Kidney (tissue), 14 donors: ENCODE measurements around the gene IL17RE. TPM values are rescaled to one million over a fixed set of nuclear protein-coding genes. Genes with fewer than 3 reads are reported as not detected.
A peak's percentile ranks its signal among the peaks of the same experiment; 100 is the strongest.

ENCODE experiments used
- DNase-seq, 5 donors: peaks; one replicate each; pipeline ENCODE4 v3.0.0-alpha.2; 2013 to 2020
- FAIRE-seq: peaks from 2 replicates; lab custom pipeline; 2012; peaks lifted over from hg19 to GRCh38; lab: Jason Lieb, UNC
- H3K27ac ChIP-seq, 2 donors: one replicate each; pipeline ENCODE4 v1.7.0; 2013; ENCODE audit warnings: low read depth in 2 of 2, low read length in 2 of 2, inconsistent platforms in 1 of 2
- H3K27me3 ChIP-seq: one replicate; pipeline ENCODE4 v1.7.1; 2013; ENCODE audit warnings: low read length, inconsistent platforms; ENCODE audit not compliant: control insufficient read depth, insufficient read depth
- H3K36me3 ChIP-seq, 3 donors: one replicate each; pipeline versions ENCODE4 v1.7.0 to v1.7.1; 2013; ENCODE audit warnings: low read length in 3 of 3, control low read depth in 1 of 3, inconsistent platforms in 1 of 3; ENCODE audit not compliant: insufficient read depth in 3 of 3, control insufficient read depth in 2 of 3
- H3K4me1 ChIP-seq, 3 donors: one replicate each; pipeline versions ENCODE4 v1.7.0 to v1.7.1; 2013; ENCODE audit warnings: low read length in 3 of 3, inconsistent platforms in 1 of 3, low read depth in 1 of 3; ENCODE audit not compliant: control insufficient read depth in 2 of 3, insufficient read depth in 2 of 3
- H3K4me3 ChIP-seq, 3 donors: one replicate each; pipeline versions ENCODE4 v1.7.0 to v1.8.1; 2013; ENCODE audit warnings: low read length in 3 of 3, control low read depth in 1 of 3, inconsistent platforms in 1 of 3
- H3K9ac ChIP-seq, 3 donors: one replicate each; pipeline versions ENCODE4 v1.7.0 to v1.7.1; 2013; ENCODE audit warnings: low read length in 3 of 3, control low read depth in 1 of 3, inconsistent platforms in 1 of 3
- H3K9me3 ChIP-seq, 3 donors: one replicate each; pipeline versions ENCODE4 v1.7.0 to v1.7.1; 2013; ENCODE audit warnings: low read length in 3 of 3, control low read depth in 1 of 3, inconsistent platforms in 1 of 3; ENCODE audit not compliant: control insufficient read depth in 2 of 3, insufficient read depth in 1 of 3
- CTCF ChIP-seq: IDR thresholded peaks from 3 replicates; pipeline ENCODE4 v1.5.1; 2012; ENCODE audit warnings: mild to moderate bottlenecking, moderate library complexity, borderline replicate concordance; ENCODE audit not compliant: insufficient read depth; ENCODE audit errors: extremely low read depth
- intact Hi-C: fragments of 100-400 bp; cut with DNase I; formaldehyde crosslinking; loops from one replicate; pipeline ENCODE4 v1.11.1; 2022
- polyA plus RNA-seq: library from polyadenylated mRNA; stranded (reverse); fragments of 350-450 nt; fragmentation: Illumina TruSeq; extraction: RNeasy Lipid Tissue Mini Kit (QIAGEN cat#74804); gene quantifications from one replicate; pipeline ENCODE4 v1.2.3, GENCODE V29; 2014; ENCODE audit warnings: low read depth, low replicate concordance; ENCODE audit not compliant: insufficient read depth
- total RNA-seq: library from RNA; stranded (reverse); fragmentation: NEBNext Ultra II Directional; extraction: Animal tissue kit (Norgen Biotek cat#: 25700); gene quantifications from one replicate; pipeline ENCODE4 v1.2.1, GENCODE V29; 2021
- donor health status: control.
- donor health status: control.
- donor health status: control.
- donor health status: control.
- donor health status: control.
- donor health status: DM: yes; HTN: yes; CAD: no.
- donor health status: Normal renal cell carcinoma (clear cell type).

The IL17RE gene
- total and polyA plus RNA-seq, 2 donors from 2014 or later, result 7.5 to 8.5 TPM

- no peak for TF ChIP-seq CTCF
- H3K4me3 ChIP-seq, result peak within 1 kb of the TSS; percentile 37 to 51 (median 49)
Observed at GRCh38 chr3:9951962-9952805, 49.5 kb downstream of the IL17RE start, which contains the start of gene PRRT3. TSS of gene PRRT3 (minus strand) at chr3:9952408. CDS start at chr3:9950115, 2,293 bp downstream.

DNA sequence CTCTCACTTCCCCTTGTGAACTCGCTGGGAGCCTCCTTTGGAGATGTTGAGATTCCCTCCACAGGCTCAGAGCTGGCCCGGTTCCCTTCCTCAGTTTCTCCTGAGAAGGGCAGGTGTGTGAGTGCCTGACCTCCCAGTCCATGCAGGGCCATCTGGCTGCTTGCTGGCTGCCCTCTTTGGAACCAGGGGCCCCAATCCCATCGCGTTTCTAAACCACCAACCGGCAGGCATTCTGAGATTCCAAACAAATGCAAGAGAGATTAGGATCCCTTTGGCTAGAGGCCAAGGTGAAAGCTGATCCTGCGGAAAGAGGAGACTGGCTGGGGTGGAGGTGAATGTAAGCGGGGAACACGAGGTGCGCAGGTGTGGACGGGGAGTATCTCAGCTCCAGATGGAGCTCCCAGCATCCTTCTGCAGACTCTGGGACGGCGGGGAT lies 52.4 kb downstream of the IL17RE start:
- H3K27ac ChIP-seq, result no peak overlapping the region
- FAIRE-seq (no peak), DNase-seq (peak in 4 of 5 donors; percentile 58 to 83 (median 66))
- no peak overlapping the region for H3K9ac ChIP-seq
- H3K4me3 ChIP-seq, result no peak overlapping the region
- no peaks in the 10 kb centered on the region for H3K27me3 ChIP-seq
- no peaks in the 10 kb centered on the region for H3K9me3 ChIP-seq
- no peak for TF ChIP-seq CTCF
- intact Hi-C loops, result no loop called here
- H3K4me1 ChIP-seq, result peaks cover 0 to 5% (median 0%) of the 10 kb centered on the region in 3 donors
- no peaks in the 10 kb centered on the region for H3K36me3 ChIP-seq

More at GRCh38 chr3:9951962-9952805, 49.5 kb downstream of the IL17RE start, which contains the start of gene PRRT3:
- Histone ChIP-seq H3K36me3 (no peaks in the 10 kb centered on the region), H3K9ac (peak within 1 kb of the TSS in 2 of 3 donors; percentile 14 to 26), H3K27me3 (no peaks in the 10 kb centered on the region), H3K4me1 (peaks cover 0 to 9% (median 0%) of the 10 kb centered on the region in 3 donors), H3K27ac (no peak within 1 kb of the TSS), H3K9me3 (no peaks in the 10 kb centered on the region)
- DNase-seq, result peak; percentile 65 to 84 (median 76)
- FAIRE-seq, result no peak
- intact Hi-C loops, result no loop called here

DNA sequence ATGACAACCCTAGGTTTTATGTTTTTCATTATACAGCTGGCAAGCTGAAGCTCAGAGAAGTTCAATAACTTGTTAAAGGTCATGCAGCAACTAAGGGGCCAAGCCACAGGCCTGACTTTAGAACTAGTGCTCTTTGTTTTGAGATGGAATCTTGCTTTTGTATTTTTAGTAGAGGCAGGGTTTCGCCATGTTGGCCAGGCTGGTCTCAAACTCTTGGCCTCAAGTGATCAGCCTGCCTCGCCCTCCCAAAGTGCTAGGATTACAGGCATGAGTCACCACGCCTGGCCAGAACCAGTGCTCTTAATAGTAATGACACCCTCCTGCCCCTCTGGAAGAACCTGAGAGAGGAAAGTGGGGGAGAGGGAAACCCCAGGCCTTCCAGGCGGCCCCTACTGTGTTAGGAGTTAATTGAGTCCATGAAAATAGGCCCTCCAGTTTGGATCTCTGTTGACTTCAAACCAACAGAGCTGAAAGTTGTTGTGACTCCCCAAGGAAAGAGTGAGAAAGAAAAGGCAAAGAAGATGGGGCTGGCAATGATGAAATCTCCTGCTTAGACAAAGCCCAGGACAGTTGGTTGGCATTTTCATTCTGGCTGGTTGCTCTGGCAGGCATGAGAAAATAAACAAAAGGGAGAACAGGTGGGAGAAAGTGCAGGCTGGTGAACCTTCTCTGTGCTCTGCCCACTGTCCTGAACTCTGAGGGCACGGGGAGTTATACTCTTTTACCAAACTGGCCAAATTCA lies 53.1 kb downstream of the IL17RE start:
- TF ChIP-seq CTCF, result no peak
- no peak for FAIRE-seq
- H3K27ac ChIP-seq, result no peak overlapping the region
- peaks cover 0 to 5% (median 0%) of the 10 kb centered on the region in 3 donors for H3K4me1 ChIP-seq
- intact Hi-C loops, result no loop called here
- peaks cover 0 to 2% (median 0%) of the 10 kb centered on the region in 3 donors for H3K36me3 ChIP-seq
- H3K4me3 ChIP-seq, result no peak overlapping the region
- no peaks in the 10 kb centered on the region for H3K9me3 ChIP-seq
- H3K9ac ChIP-seq, result no peak overlapping the region
- no peaks in the 10 kb centered on the region for H3K27me3 ChIP-seq
- DNase-seq, result no peak
